Fibroblast of pulmonary artery (primary cell): Measurements from ENCODE around the gene CDH12.
"Not testable (repeated sequence)": the region's sequence is repeated elsewhere in the genome, so short reads cannot be mapped to it uniquely, and the experiment has no call there.

Source experiments
- DNase-seq: peaks from one replicate; pipeline ENCODE4 v3.0.0-alpha.2; 2010; ENCODE audit warnings: low read depth
- H3K4me3 ChIP-seq: replicated peaks from 2 replicates; pipeline ENCODE4 v1.5.1; 2011; ENCODE audit warnings: low read depth, mild to moderate bottlenecking, control low read depth, low read length, moderate library complexity
- CTCF ChIP-seq: IDR thresholded peaks from 2 replicates; pipeline ENCODE4 v1.5.1; 2011; ENCODE audit warnings: mild to moderate bottlenecking, control low read depth, low read length, inconsistent platforms; ENCODE audit errors: missing control alignments

CDH12 gene

GRCh38 chr5:22238047-22238446, 615.1 kb downstream of the CDH12 start:
- TF ChIP-seq CTCF = no peak
- DNase-seq = peak; percentile 0
- no peak overlapping the region for H3K4me3 ChIP-seq

DNA sequence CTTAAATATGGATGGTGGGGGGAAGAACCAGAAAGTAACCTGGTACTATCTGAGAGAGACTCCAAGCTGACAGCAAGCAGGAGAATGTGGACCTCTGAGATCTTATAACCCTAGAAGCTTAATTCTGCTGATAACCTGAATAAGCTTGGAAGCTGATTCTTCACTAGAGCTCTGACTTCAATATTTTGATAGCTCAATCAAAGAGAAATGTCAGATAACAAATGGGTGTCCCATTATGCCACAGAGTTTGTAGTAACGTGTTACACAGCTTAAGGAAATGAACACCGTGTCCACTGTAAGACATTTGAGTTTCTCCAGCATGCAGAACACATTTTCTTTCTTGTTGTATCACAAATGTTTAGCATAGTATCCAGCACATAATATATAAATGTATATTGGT, 626.7 kb downstream of the CDH12 start:
- DNase-seq = no peak
- no peak for TF ChIP-seq CTCF
- no peak overlapping the region for H3K4me3 ChIP-seq

- no peak for DNase-seq
- no peak for TF ChIP-seq CTCF
- H3K4me3 ChIP-seq = no peak overlapping the region
These were observed 630.1 kb downstream of the CDH12 start for GRCh38 chr5:22223079-22223478.

- not testable (repeated sequence) for H3K4me3 ChIP-seq, DNase-seq
These were observed 639.2 kb downstream of the CDH12 start for GRCh38 chr5:22213703-22214495.

GRCh38 chr5:22212254-22212991, 640.7 kb downstream of the CDH12 start:
- not testable (repeated sequence) for H3K4me3 ChIP-seq, DNase-seq

- not testable (repeated sequence) for H3K4me3 ChIP-seq, DNase-seq
These were observed 644.7 kb downstream of the CDH12 start for GRCh38 chr5:22208463-22208862.

- H3K4me3 ChIP-seq, DNase-seq: not testable (repeated sequence)
These were observed 664.5 kb downstream of the CDH12 start for GRCh38 chr5:22188651-22189050.

GRCh38 chr5:22187632-22188228, 665.4 kb downstream of the CDH12 start:
- not testable (repeated sequence) for H3K4me3 ChIP-seq, DNase-seq

- H3K4me3 ChIP-seq, DNase-seq: not testable (repeated sequence)
These were observed 683.9 kb downstream of the CDH12 start for GRCh38 chr5:22169226-22169625.

GRCh38 chr5:22168704-22169103, 684.4 kb downstream of the CDH12 start:
- DNase-seq, H3K4me3 ChIP-seq: not testable (repeated sequence)

DNA sequence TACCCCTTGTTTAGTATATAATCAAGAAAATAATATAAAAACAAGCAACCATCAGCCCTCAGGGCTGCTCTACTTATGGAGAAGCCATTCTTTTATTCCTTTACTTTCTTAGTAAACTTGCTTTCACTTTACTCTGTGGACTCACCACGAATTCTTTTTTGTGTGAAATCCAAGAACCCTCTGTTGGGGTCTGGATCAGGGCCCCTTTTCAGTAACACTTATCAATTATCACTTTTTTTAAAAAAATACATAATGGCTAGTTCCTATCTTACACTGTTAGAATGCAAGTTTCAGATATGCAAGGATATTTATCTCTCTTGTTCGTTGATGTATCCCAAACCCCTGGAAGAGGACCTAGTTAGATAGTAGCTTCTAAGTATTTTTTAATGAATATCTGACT, 687.2 kb downstream of the CDH12 start:
- not testable (repeated sequence) for H3K4me3 ChIP-seq, DNase-seq

DNA sequence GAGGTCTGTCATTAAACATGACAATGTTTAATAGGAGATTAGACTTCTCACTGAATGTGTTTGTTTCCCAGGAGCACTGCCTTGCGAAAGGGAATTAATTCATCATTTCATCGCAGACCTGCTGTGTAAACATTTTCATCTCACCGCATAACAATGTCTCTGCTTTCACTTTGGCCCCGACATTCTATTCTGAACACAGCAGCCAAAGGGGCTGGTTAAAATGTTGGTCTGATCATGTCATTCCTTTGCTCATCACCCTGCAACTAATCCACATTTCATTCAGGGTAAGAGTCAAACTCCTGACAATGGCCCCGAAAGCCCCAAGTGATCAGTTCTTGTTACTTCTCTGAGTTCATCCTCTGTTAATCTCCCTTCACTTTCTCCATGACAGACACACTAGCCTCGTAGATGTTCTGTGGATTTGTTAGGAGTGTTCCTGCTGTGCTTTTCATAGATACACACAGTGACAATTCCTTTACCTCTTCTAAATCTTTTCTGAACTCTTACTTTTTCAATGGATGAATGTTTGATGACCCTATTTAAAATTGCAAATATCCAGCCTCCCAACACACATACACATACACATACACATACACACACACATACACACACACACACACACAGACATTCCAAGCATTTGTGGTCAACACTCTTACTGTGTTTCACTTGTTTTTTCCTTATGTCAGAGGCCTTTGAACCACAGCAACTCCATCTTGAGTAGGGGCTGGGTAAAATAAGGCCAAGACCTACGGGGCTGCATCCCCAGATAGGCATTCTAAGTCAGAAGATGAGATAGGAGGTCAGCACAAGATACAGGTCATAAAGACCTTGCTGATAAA, 688.0 kb downstream of the CDH12 start:
- not testable (repeated sequence) for H3K4me3 ChIP-seq, DNase-seq

GRCh38 chr5:22156953-22157352, 696.2 kb downstream of the CDH12 start:
- H3K4me3 ChIP-seq, DNase-seq: not testable (repeated sequence)

- not testable (repeated sequence) for H3K4me3 ChIP-seq, DNase-seq
These were observed 698.4 kb downstream of the CDH12 start for GRCh38 chr5:22154779-22155178.

DNA sequence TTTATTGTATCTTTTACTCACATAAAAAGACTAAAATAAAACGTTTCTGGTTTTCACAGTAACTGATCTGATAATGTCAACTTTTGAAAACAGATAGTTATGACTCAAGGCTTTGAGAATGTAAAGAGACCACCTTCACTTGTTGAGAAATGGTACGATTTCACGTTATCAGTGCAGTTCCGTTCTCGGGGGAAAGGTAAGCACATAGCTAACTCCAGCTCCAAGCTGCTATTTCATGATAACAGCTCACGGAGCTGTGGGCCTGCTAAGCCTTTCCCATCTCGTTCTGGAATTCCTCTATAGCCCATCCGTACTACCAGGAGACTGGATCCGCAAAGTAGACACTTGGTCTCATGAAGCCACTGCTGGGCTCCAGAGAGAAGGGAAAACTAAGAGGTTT, 701.3 kb downstream of the CDH12 start:
- H3K4me3 ChIP-seq, DNase-seq: not testable (repeated sequence)
